HepG2 (cell line): ENCODE results near the gene RAPH1. TPM values are rescaled to one million over a fixed set of nuclear protein-coding genes. Genes with fewer than 3 reads are reported as not detected.

Experiments
- ARHGAP35 ChIP-seq: sonication (generic); formaldehyde crosslinking; IDR thresholded peaks from 2 replicates; pipeline ENCODE4 v1.9.0; 2022; ENCODE audit warnings: mild to moderate bottlenecking, inconsistent platforms, moderate library complexity, missing genetic modification reagents, borderline replicate concordance
- ATF2 ChIP-seq: sonication (generic); formaldehyde crosslinking; IDR thresholded peaks from 2 replicates; pipeline ENCODE4 v1.4.0; 2020; ENCODE audit warnings: missing genetic modification reagents
- ATF7 ChIP-seq, 2 experiments: fragments of 450-650 bp in 1 of 2; sonication (generic) in 1 of 2; formaldehyde crosslinking in 1 of 2; IDR thresholded peaks; 2 replicates each; pipeline versions ENCODE4 v1.4.0 to v1.6.1; 2016 to 2020; ENCODE audit warnings: antibody characterized with exemption in 1 of 2, mild to moderate bottlenecking in 1 of 2, missing genetic modification reagents in 1 of 2
- CTCF ChIP-seq: sonication (generic); formaldehyde crosslinking; IDR thresholded peaks from 2 replicates; pipeline ENCODE4 v1.5.0; 2020; ENCODE audit warnings: mild to moderate bottlenecking, missing genetic modification reagents, moderate library complexity
- DNMT1 ChIP-seq: sonication (generic); formaldehyde crosslinking; IDR thresholded peaks from 2 replicates; pipeline ENCODE4 v1.5.1; 2020; ENCODE audit warnings: mild to moderate bottlenecking, missing genetic modification reagents
- FOXA1 ChIP-seq, 2 experiments: fragments of 450-650 bp in 1 of 2; sonication (generic) in 1 of 2; formaldehyde crosslinking in 1 of 2; IDR thresholded peaks; 2 replicates each; pipeline versions ENCODE4 v1.4.0 to v1.6.1; 2016 to 2020; ENCODE audit warnings: missing genetic modification reagents in 1 of 2
- HMGXB3 ChIP-seq: sonication (generic); formaldehyde crosslinking; IDR thresholded peaks from 2 replicates; pipeline ENCODE4 v1.4.0; 2020; ENCODE audit warnings: missing genetic modification reagents, borderline replicate concordance
- ISL2 ChIP-seq: sonication (generic); formaldehyde crosslinking; IDR thresholded peaks from 2 replicates; pipeline ENCODE4 v1.5.0; 2020; ENCODE audit warnings: missing genetic modification reagents
- MTF2 ChIP-seq: sonication (generic); formaldehyde crosslinking; IDR thresholded peaks from 2 replicates; pipeline ENCODE4 v1.5.0; 2020; ENCODE audit warnings: missing genetic modification reagents, borderline replicate concordance
- PBX2 ChIP-seq: IDR thresholded peaks from 2 replicates; pipeline ENCODE4 v1.6.1; 2016; ENCODE audit warnings: control low read depth
- SCMH1 ChIP-seq: sonication (generic); formaldehyde crosslinking; IDR thresholded peaks from 2 replicates; pipeline ENCODE4 v1.9.0; 2021; ENCODE audit warnings: missing genetic modification reagents, mild to moderate bottlenecking, borderline replicate concordance
- SKIL ChIP-seq: sonication (generic); formaldehyde crosslinking; IDR thresholded peaks from 2 replicates; pipeline ENCODE4 v1.8.0; 2022; ENCODE audit warnings: missing genetic modification reagents, mild to moderate bottlenecking, moderate library complexity, borderline replicate concordance
- SP4 ChIP-seq: sonication (generic); formaldehyde crosslinking; IDR thresholded peaks from 2 replicates; pipeline ENCODE4 v1.8.1; 2023; ENCODE audit warnings: mild to moderate bottlenecking, missing genetic modification reagents
- THRA ChIP-seq: sonication (generic); formaldehyde crosslinking; IDR thresholded peaks from 2 replicates; pipeline ENCODE4 v1.4.0; 2020; ENCODE audit warnings: missing genetic modification reagents, borderline replicate concordance
- ZNF510 ChIP-seq: sonication (generic); formaldehyde crosslinking; IDR thresholded peaks from 2 replicates; pipeline ENCODE4 v1.4.0; 2020; ENCODE audit warnings: low read depth, mild to moderate bottlenecking, missing genetic modification reagents
- polyA plus RNA-seq, 8 experiments: library from polyadenylated mRNA; depleted of rRNA in 3 of 8; stranded (reverse) in 7 of 8; unstranded in 1 of 8; fragments of >200 nt; fragmentation: Illumina TruSeq in 4 of 8; extraction: Trizol in 4 of 8; gene quantifications; 2 replicates each; pipeline versions ENCODE4 v1.2.1 to v1.2.3, GENCODE V29; 2011 to 2016; ENCODE audit warnings: low read depth in 4 of 8, missing spikeins in 1 of 8, mixed read lengths in 1 of 8; ENCODE audit not compliant: insufficient read depth in 1 of 8
- total RNA-seq, 5 experiments: library from RNA; depleted of rRNA; stranded (reverse); fragments of >200 nt; fragmentation: Illumina TruSeq; extraction: Trizol; gene quantifications; 2 replicates each; pipeline ENCODE4 v1.2.3, GENCODE V29; 2016; ENCODE audit warnings: low read depth in 1 of 5

Gene RAPH1
- total and polyA plus RNA-seq, 2 of the 13 experiments (the other 11 are each of a cell fraction or from before 2014, with no cell fraction given): 5.3 to 6.7 TPM

GRCh38 chr2:203535078-203535783, at the start of gene RAPH1 (continued):
- TF ChIP-seq MTF2 (CRISPR knock-in tag) (no peak; the same call in 1 of the 2 replicates), THRA (CRISPR knock-in tag) (no peak), ARHGAP35 (CRISPR knock-in tag) (no peak), ISL2 (CRISPR knock-in tag) (0 out of 2 replicates have a peak, but pooled peaks have one; percentile 13), ATF2 (CRISPR knock-in tag) (no peak; the same call in 1 of the 2 replicates), ATF7 (IDR thresholded peaks at IDR 0.05) (no peak), ATF7 (CRISPR knock-in tag; IDR thresholded peaks at IDR 0.05) (no peak; the same call in 1 of the 2 replicates), SKIL (CRISPR knock-in tag) (no peak), CTCF (CRISPR knock-in tag) (peak; percentile 12; the same call in 1 of the 2 replicates), DNMT1 (no peak), SP4 (CRISPR knock-in tag) (no peak; the same call in none of the 2 replicates), SCMH1 (no peak), FOXA1 (IDR thresholded peaks at IDR 0.05) (no peak), FOXA1 (CRISPR knock-in tag; IDR thresholded peaks at IDR 0.05) (no peak), HMGXB3 (CRISPR knock-in tag) (no peak), ZNF510 (CRISPR knock-in tag) (no peak), PBX2 (CRISPR knock-in tag) (no peak)
